ENCODE measurements around the gene PLEKHF1. TPM values are rescaled to one million over a fixed set of nuclear protein-coding genes. Genes with fewer than 3 reads are reported as not detected.

The PLEKHF1 gene
- total RNA-seq, 4 donors from 2014 or later, result 28.6 to 49.1 (median 38.8) TPM

- Histone ChIP-seq H3K27ac (no peak overlapping the region), H3K36me3 (peaks cover 0 to 12% of the 10 kb centered on the region in 2 donors), H3K4me1 (peaks cover 0 to 27% (median 0%) of the 10 kb centered on the region in 3 donors), H3K9me3 (no peaks in the 10 kb centered on the region), H3K27me3 (no peaks in the 10 kb centered on the region), H3K4me3 (no peak overlapping the region)
- TF ChIP-seq POLR2A (IDR thresholded peaks at IDR 0.05) (no peak), POLR2AphosphoS5 (IDR thresholded peaks at IDR 0.05) (no peak), EP300 (IDR thresholded peaks at IDR 0.05) (no peak), CTCF (IDR thresholded peaks at IDR 0.05) (no peak)
- 80 to 100% methylated on average over 1 to 2 of the region's 10 CpGs for whole genome bisulfite sequencing, 2 donors (ENCODE audit: low coverage in 1 of 2)
- no peak for ATAC-seq
Observed at GRCh38 chr19:29697523-29698261, 32.4 kb downstream of the PLEKHF1 start.

- Histone ChIP-seq H3K4me1 (peaks cover 0 to 6% (median 0%) of the 10 kb centered on the region in 3 donors), H3K27me3 (no peaks in the 10 kb centered on the region), H3K9me3 (no peaks in the 10 kb centered on the region), H3K36me3 (peaks cover 0 to 33% of the 10 kb centered on the region in 2 donors), H3K4me3 (no peak overlapping the region), H3K27ac (no peak overlapping the region)
- no peak for TF ChIP-seq POLR2AphosphoS5 (IDR thresholded peaks at IDR 0.05)
- TF ChIP-seq EP300 (IDR thresholded peaks at IDR 0.05), result no peak
- TF ChIP-seq POLR2A (IDR thresholded peaks at IDR 0.05), result no peak
- TF ChIP-seq CTCF (IDR thresholded peaks at IDR 0.05), result no peak
- no peak for ATAC-seq
- 80 to 87% methylated on average over 3 to 4 of the region's 5 CpGs for WGBS, 2 donors (ENCODE audit: low coverage in 1 of 2)
Observed at GRCh38 chr19:29699861-29700260, 34.6 kb downstream of the PLEKHF1 start.

- Histone ChIP-seq H3K4me1 (no peaks in the 10 kb centered on the region), H3K27ac (no peak overlapping the region), H3K27me3 (no peaks in the 10 kb centered on the region), H3K36me3 (peaks cover 0 to 40% of the 10 kb centered on the region in 2 donors), H3K4me3 (no peak overlapping the region), H3K9me3 (no peaks in the 10 kb centered on the region)
- WGBS, 2 donors (ENCODE audit: low coverage in 1 of 2), result 53 to 80% methylated on average over 1 to 4 of the region's 6 CpGs
- TF ChIP-seq CTCF (IDR thresholded peaks at IDR 0.05), result no peak
- TF ChIP-seq POLR2AphosphoS5 (IDR thresholded peaks at IDR 0.05), result no peak
- no peak for TF ChIP-seq EP300 (IDR thresholded peaks at IDR 0.05)
- TF ChIP-seq POLR2A (IDR thresholded peaks at IDR 0.05), result no peak
- no peak for ATAC-seq
Observed at GRCh38 chr19:29700498-29700897, 35.2 kb downstream of the PLEKHF1 start.

GRCh38 chr19:29702161-29702962 is 37.1 kb downstream of the PLEKHF1 start:
- no CpG with 5 or more reads among the region's 30 CpGs for WGBS, 2 donors (ENCODE audit: low coverage in 1 of 2)
- Histone ChIP-seq H3K36me3 (peaks cover 0 to 58% of the 10 kb centered on the region in 2 donors), H3K27me3 (no peaks in the 10 kb centered on the region), H3K9me3 (no peaks in the 10 kb centered on the region), H3K4me3 (no peak overlapping the region), H3K27ac (no peak overlapping the region), H3K4me1 (peaks cover 0 to 8% (median 0%) of the 10 kb centered on the region in 3 donors)
- TF ChIP-seq POLR2AphosphoS5 (IDR thresholded peaks at IDR 0.05) (no peak), EP300 (IDR thresholded peaks at IDR 0.05) (no peak), CTCF (IDR thresholded peaks at IDR 0.05) (no peak), POLR2A (IDR thresholded peaks at IDR 0.05) (no peak)
- ATAC-seq, result no peak

Data from gastroesophageal sphincter (tissue), 4 donors.